Tongue (tissue), 2 donors: Measurements from ENCODE around the gene LCNL1. TPM values are rescaled to one million over a fixed set of nuclear protein-coding genes. Genes with fewer than 3 reads are reported as not detected.

ENCODE experiments used
- DNase-seq: peaks from one replicate; pipeline ENCODE4 v3.0.0-alpha.2; 2015
- total RNA-seq: library from RNA; depleted of rRNA; stranded (reverse); fragments of >200 nt; gene quantifications from one replicate; pipeline ENCODE4 v1.2.3, GENCODE V29; 2014

LCNL1 gene
- total RNA-seq: 0.31 TPM

DNA sequence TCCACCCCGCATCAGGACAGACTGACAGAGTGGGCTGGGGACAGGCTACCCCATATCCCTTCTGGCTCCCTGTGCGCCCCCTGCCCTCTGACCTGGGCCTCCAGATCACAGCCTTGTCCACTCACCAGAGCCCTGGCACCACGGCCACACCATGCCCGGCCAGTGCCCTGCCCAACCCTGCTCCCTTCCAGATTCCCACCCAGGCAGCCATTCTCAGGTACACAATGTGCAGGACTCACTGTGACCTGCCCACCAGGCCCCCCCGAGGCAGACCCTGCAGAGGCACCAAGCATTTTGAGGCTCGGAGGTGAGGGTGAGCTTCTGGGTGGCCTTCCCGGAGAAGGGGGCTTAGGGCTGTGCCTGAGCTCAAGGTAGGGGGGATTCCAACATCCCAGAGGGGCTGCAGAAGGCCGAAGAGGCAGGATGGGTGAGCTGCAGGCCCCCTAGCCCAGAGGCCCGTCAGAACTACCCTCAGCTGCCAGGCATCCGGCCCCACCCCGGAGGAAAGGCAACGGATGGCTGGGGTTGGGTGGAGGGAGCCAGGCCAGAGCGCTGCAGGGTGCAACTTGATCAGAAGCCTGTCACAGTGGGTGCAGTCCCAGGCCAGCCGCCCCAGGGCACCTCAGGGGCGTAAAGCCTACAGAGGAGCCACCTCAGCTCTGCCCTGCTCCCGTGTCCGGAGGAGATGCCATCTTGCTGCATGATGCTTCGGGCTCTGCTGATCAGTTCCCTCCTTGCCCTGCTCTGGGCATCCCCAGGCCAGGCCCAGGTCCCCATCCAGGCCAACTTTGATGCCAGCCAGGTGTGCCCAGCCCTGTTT, at the start of gene LCNL1:
TSS of gene LCNL1 (plus strand) at position 762 of the 820 bp plus-strand sequence. CDS start 594 bp downstream, outside the sequence.
- DNase-seq: no peak

DNA sequence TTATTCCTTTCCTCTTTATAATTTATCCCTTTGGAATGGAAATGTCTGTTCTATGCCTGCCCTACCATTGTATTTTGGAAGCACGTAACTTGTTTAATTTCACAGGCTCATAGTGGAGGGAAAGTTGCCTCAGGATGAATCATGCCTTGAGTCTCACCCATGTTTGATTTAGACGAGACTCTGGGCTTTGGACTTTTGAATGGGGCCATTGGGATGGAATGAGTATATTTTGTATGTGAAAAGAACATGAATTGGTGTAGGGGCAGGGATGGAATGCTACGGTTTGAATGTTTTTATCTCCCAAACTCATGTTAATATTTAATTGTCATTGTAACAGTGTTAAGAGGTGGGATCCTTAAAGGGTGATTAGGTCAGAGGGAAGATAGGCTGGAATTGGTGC, 48.5 kb upstream of the LCNL1 start:
- no peak for DNase-seq

DNA sequence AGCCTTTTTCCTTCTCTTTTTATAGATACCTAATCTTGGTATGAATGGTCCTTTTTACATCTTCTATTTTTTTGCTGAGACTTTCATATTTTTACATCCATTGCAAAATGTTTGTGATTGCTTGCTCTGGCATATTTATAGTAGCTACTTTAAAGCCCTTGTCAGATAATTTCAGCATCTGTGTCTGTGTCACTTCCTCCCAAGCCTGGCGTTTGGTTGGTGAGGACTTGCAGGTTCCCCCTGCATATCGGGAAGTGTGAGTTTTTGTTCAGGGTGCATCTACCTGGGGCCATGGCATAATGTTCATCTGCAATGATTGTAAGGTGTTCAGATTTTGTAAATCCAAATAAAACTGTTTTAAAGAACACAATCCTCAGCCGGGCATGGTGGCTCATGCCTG, 47.1 kb upstream of the LCNL1 start:
- DNase-seq: no peak

DNA sequence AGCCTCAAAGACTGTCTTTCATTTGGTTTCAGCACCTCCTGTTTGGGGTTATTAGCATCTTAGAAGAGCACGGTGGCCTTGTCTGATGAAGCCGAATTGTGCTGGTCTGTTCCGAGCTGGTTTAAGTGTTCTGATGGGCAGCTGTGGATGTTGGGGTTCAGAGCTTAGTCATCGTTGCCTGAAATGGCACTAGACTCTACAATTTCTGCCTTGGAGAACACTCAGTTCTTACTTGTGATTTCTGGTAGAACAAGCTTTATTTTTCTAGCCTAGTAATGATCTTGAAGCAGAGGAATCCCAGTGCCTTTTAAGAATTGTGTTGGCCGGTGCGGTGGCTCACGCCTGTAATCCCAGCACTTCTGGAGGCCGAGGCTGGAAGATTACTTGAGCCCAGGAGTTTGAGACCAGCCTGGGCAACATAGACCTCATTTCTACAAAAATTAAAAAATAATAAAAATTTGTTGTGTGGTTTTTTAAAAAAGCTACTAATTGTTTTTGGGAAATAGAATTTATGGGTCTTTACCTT, 46.1 kb upstream of the LCNL1 start:
- no peak for DNase-seq

GRCh38 chr9:136937186-136938001, 45.4 kb upstream of the LCNL1 start:
- DNase-seq: no peak

DNA sequence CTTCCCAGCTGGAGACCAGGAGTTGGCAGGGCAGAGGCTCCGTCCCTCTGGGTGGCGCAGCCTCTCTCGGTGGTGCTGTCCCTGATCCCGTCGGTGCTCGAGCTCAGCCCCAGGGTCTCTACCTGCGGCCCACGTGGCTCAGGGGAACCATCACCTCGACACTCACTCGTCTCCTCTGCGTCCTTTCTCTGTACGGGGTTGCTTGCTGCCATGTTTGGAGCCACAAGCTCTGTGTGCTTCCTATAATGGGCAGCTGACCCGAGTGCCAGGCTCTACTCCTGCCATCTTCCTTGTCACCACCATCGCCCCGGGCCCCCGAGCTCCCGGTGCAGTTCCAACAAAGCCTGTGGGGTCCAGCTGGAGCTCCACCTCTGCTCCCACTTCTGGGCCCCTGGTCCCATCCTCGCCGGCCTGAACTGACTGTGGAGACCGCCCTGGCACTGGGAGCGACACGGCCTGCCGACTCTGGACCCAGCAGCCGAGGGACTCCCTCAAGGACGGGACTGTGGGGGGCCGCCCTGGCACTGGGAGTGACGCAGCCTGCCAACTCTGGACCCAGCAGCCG, 43.3 kb upstream of the LCNL1 start:
- DNase-seq: no peak

DNA sequence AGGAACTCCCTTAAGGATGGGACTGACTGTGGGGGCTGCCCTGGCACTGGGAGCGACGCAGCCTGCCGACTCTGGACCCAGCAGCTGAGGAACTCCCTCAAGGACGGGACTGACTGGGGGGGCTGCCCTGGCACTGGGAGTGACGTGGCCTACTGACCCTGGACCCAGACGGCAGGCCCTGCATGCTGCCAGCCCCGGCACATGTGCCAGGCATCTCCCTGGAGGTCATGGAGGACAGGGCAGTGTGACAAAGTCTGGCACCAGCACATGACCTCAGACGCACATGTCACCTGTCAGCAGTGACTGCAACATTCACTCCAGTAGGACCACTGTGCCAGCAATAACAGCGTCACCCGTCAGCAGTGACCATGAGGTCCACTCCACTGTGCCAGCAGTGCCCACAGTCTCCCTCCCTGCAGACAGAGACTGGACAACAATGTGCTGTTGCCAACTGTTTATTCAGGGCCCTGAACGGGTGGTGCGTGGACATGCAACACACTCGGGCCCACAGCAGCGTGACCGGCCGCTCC, 42.7 kb upstream of the LCNL1 start:
- no peak for DNase-seq

DNA sequence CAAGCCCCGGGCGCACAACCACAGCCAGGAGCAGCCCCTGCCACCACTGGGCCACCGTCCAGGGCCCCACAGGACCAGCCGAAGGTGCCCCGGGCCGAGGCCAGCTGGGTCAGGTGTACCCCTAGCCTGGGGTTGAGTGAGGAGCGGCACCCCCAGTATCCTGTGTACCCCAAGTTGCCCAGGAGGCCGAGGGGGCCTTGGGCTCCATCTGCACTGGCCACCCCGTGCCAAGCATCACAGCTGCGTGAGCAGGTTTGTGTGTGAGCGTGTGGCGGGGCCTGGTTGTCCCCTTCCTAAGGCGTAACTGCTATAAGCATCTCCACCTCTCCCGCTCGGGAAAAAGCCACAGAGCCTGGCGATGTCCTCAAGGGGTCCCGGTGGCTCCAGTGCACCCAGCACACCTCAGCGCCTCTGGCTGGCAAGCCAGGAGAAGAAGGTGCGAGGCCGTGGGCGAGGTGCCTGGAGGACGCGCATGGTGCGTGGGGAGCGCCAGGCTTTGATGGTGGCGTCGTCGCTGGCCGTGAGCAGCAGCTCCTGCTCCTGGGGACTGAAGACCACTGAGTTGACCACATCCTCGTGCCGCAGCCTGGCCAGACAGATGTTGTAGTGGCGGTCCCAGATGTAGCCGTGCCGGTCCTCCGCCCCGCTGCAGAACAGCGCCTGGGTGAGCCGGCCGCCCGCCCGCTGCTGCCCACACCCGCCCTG, 42.1 kb upstream of the LCNL1 start:
- DNase-seq: no peak

GRCh38 chr9:136941231-136942111, 41.3 kb upstream of the LCNL1 start:
- no peak for DNase-seq

DNA sequence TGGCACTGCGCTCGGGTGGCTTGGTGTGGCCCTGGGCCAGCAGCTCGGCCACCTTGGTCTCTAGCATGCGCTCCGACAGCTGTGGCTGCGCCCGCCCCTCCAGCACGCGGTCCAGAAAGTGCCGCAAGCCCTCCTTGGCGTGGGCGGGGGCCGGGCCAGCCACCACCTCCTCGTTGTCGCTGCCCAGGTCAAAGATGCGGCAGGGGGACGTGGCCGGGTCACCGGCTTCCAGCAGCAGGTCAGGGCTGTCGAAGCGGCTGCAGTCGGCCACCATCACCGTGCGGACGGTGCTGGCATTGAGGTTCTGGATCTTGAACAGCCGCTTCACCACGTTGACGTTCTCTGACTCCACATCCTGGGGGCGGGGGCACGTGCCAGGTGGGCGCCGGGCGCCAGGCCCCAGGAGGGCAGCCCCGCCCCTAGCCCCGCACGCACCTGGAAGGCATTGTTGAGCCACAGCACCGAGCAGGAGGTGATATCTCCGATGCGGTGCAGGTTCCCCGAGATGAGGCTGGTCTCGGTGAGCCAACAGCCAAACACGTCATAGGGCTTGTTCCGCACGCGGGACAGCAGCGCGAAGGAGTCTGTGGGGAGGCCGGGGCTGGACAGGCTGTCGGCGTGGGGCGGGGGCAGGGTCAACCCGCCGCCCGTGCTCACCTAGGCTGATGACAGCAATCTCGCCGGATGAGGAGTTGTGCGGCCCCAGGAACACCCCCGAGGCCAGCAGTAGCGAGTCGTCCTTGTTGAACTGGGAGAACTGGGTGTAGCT, 40.5 kb upstream of the LCNL1 start:
- DNase-seq: no peak

- DNase-seq: no peak
These were observed 39.9 kb upstream of the LCNL1 start for GRCh38 chr9:136942881-136943230.

- no peak for DNase-seq
These were observed 39.2 kb upstream of the LCNL1 start for GRCh38 chr9:136943291-136944211.

GRCh38 chr9:136944212-136944518, 38.6 kb upstream of the LCNL1 start:
- DNase-seq: no peak

- DNase-seq: peak; percentile 98
These were observed 38.1 kb upstream of the LCNL1 start, which contains the start of the genes C8G and FBXW5 for GRCh38 chr9:136944519-136945332. Gene C8G, plus strand, starts transcription at chr9:136945243. Its CDS starts 78 bp downstream, at chr9:136945321. Gene FBXW5, minus strand, starts transcription at chr9:136944738. Its CDS starts 655 bp downstream, at chr9:136944083.

DNA sequence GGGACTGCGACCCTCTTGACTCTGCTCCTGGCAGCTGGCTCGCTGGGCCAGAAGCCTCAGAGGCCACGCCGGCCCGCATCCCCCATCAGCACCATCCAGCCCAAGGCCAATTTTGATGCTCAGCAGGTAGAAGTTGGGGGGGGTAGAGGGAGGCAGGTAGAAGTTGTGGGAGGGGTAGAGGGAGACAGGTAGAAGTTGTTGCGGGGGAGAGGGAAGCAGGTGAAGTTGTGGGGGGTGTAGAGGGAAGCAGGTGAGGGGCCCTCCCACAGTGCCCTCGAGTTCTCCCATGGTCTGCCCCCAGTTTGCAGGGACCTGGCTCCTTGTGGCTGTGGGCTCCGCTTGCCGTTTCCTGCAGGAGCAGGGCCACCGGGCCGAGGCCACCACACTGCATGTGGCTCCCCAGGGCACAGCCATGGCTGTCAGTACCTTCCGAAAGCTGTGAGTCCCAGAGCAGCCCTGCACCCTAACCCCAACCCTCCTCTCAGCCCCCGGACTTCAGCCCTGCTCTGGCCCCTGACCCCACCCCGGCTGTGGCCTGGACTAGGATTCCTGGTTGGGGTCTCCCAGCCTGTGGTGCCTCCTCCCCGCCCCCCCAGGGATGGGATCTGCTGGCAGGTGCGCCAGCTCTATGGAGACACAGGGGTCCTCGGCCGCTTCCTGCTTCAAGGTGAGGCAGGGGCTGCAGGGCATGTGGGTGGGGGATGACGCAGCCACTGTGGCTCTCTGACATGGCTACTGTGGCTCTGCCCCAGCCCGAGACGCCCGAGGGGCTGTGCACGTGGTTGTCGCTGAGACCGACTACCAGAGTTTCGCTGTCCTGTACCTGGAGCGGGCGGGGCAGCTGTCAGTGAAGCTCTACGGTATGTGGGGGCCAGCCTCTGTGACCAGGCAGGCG, 37.2 kb upstream of the LCNL1 start:
- DNase-seq: no peak

GRCh38 chr9:136946228-136947027, 36.4 kb upstream of the LCNL1 start:
- no peak for DNase-seq
